Right renal cortex interstitium (tissue), 3 donors: Measurements from ENCODE around the gene FMO1. TPM values are rescaled to one million over a fixed set of nuclear protein-coding genes. Genes with fewer than 3 reads are reported as not detected.
A peak's percentile ranks its signal among the peaks of the same experiment; 100 is the strongest.
"Not testable (repeated sequence)": the region's sequence is repeated elsewhere in the genome, so short reads cannot be mapped to it uniquely, and the experiment has no call there.

Experiments
- DNase-seq, 3 donors: peaks; one replicate each; pipeline ENCODE4 v3.0.0-alpha.2; 2013; ENCODE audit warnings: low read depth in 3 of 3, low spot score in 2 of 3
- polyA plus RNA-seq, 3 donors: library from polyadenylated mRNA; unstranded; fragments of 120-200 nt; gene quantifications; one replicate each; pipeline ENCODE4 v1.2.1, GENCODE V29; 2013; ENCODE audit not compliant: insufficient read length in 3 of 3

FMO1 gene
- polyA plus RNA-seq, 3 donors = 134 to 236 (median 214) TPM

DNA sequence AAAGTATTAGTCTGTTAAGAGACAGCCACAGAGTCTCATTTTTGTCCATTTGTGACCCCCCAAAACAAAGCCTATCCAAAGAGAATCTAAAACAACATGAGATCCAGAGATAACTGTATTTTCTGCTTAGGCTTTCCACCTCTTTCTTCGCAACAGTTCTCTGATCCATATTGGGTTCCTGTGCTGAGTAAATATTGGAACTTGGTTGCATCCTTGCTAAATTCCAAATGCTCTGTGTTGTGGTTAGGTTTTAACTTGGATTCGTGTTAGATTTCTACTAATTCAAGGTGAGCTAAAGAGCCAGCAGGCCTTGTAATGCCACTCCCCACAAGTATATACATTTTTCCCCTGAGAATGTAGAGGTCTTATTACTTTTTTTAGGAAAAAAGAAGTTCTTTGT, 29.2 kb downstream of the FMO1 start:
- no peak for DNase-seq

DNA sequence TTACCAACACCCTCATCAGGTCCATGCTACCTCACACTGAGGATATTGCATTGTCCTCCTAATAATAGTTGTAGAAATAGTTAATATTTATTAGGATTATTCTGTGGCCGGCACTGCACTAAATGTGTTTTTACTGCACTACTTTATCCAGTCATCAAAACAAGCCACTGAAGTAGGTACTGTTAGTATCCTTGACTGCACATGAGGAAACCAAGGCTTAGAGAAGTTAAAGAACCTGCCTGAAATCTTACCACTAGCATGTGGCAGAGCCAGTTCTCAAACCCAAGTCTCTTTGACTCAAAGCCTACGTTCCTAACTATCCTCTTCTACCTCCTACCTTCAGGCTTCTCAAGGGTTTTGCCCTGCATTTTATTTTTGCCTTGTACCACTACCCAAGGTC, 30.9 kb downstream of the FMO1 start:
- no peak for DNase-seq

DNA sequence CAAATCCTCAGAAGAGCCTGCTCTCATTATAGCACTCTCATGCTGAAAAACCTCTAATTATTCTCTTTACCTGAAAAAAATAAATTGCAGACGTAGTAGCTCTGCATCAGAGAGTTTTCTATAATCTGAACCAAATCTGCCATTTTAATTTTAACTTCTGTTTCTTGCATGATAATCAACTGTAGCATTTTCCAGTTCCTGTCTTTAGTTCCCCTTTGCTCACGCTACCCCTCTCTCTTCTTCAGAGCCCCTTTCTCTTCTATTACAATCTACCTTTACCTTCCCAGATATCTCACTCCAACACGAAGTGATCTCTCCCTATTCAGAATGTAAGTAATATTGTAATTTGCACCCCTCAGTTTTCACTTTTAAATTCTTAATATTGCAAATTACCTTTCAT, 31.4 kb downstream of the FMO1 start:
- no peak for DNase-seq

DNA sequence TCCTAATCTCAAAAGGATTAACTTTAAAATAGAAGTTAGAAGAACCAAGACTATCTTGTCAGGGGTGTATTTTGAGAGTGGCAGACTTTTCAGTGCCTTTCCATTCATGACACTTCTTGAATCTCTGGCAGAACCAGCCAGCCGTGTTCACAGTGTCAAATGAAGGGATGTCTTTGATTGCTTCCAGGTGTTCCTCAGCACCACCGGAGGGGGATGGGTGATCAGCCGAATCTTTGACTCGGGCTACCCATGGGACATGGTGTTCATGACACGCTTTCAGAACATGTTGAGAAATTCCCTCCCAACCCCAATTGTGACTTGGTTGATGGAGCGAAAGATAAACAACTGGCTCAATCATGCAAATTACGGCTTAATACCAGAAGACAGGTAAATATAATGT, 32.3 kb downstream of the FMO1 start:
- no peak for DNase-seq

DNA sequence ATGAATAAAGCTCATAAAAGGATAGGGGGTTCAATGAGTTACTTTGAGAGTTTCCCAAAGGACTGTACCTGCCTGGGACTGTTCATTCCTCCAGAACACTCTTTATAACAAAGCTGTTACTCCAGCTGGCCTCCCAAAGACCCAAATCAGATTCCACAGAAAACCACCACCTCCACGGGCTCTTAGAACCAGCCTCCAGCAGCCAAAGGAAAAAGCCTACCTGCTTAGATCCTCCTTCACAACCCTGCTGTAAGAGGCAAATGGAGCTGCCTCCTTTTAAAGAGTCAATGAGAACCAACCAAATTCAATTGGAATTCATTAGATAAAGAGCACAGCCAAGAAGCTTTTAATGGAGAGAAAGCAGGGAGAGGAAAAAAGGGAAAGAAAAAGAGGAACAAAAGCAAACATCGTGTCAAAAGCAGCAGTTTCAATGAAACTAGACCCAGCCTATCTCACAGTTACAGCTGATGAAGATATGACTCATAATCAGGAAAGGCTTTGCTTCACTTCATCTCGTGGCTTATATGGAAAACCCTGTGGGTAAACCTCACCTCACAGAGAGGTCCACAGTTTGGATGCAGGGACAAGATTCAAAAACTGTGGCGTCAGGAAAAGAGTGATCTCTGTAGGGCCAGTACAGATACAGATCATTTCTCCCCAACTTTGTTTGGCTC, 37.9 kb downstream of the FMO1 start:
- no peak for DNase-seq

DNA sequence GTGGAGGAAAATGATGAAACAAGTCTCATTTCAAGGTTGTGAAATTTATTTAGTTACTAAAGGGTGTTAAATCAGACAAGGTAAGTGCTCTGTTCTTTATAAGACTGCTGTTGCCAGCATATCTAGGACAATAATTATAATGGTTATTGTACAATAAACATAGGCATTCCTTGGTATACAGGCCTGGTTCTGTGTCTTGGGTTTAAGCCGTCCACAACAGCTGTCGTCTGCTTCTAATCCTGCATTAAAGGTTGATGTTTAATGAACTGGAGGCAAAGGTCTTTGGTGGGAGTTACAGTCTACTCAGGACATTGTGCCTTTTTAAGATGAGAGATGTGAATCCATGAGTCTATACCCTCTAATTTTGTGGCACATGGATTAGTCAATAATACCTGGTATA, 42.3 kb downstream of the FMO1 start:
- DNase-seq = no peak

DNA sequence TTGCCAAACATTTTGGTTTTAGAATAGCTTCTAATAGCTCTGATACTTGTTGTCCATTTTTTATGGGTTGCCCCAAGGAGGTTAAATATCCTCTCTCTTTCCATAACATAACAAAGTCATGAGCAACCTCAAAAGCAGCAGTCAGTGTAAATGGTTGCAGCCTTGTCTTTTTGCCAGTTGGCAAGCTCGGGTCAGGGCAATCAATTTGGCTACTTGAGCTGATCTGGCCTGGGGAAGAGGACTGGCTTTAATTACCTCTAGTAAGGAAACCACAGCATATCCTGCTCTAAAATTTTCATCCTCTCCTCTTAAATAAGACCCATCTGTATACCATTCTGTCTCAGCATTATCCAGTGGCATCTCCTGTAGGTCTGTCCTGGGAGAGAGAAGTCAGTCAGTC, 44.5 kb downstream of the FMO1 start:
- DNase-seq = no peak

DNA sequence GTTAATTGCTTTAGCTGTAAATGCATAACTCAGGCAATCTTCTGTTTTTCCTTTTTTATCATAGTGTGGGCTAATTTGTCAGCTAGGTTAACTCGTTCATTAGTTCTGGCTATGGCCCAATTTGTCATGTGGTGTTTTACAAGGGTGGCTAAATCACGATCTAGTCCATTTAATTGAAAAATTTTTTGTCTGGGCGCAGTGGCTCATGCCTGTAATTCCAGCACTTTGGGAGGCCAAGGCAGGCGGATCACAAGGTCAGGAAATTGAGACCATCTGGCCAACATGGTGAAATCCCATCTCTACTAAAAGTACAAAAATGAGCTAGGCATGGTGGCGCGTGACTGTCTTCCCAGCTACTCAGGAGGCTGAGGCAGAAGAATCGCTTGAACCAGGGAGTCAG, 47.1 kb downstream of the FMO1 start:
- not testable (repeated sequence) for DNase-seq

DNA sequence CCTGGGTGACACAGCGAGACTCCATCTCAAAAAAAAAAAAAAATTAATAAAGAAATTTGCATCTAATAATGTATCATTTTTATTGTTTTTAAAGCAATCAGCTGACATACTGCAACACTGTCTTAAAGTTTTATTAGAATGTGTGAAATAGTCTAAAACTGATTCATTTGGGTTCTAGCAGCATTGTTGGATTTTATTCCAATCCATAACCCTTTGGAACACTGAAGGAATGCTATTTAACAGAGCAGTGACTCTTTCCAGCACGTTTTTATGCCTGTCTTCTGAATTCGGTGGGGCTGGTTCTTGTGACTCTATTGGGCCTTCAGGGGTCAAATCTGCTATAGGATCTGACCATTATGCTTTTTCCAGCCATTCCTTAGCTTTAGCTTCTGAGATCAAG, 47.5 kb downstream of the FMO1 start:
- DNase-seq = no peak

DNA sequence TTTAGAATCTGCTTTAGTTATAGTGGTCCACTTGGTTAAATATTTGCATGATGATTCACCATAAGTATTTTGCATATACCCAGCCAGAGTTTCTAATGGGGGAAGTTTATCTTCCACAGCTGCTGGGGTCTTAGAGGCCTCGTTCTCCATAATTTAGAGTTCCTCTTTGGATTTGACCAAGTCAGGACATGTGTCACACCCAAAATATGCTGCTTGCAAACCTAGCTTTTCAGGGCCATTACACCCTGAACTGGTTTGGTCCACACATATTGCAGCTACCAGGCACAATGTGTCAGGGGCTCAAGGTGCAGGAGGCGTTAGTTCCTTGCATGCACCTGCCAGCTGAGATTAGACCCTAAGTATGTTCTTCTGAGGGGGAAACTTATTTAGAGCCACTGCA, 48.6 kb downstream of the FMO1 start:
- DNase-seq = no peak

DNA sequence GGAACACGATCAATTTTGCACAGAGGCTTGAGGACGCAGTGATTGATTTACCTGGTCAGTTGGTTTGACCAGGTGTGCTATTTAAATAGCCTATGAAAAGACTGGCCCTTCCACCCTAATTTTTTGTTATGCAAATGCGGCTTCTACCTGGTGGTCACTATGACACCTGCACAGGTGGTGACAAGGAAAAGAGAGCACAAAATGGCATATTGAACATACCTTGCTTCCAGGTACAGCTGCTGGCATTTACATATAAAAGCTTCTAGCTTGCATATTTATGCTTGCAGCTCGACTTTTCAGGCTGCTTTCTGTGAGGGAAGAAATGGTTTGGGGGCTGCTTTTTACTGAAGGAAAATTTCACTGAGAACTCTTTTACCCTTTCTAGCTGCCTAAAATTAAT, 50.4 kb downstream of the FMO1 start:
- no peak for DNase-seq

DNA sequence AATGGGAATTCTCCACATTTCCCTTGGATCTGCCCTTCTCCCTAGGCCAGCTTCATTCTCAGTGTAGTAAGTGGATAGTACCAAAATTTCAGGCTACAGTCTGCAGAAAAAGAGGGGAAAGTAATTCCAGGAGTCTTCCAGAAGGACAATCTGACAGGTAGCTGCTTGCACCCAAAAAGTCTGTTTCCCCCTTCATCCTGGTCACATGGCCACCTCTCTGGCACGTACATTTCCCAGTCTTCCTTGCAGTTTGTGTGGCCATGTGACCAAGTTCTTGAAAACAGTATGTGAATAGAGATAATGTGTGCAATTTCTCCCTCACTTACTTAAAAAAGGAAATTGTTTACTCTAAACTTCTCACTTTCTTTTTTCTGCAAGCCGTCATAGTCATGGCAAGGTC, 51.0 kb downstream of the FMO1 start:
- DNase-seq = no peak

DNA sequence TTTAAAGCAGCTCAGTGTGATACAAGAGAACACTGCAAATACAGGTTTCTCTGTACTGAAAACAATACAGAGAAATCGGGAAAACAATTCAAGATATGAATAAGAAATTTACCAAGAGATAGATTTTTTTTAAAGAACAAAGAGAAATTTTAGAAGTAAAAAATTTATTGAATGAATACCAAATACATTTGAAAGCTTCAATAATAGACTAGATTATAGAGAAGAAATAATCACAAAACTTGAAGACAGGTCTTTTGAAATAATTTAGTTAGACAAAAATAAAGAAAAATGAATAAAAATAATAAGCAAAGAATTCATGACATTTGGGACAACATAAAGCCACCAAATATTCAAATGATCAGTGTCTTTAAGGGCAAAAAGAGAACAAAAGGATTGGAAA, 52.1 kb downstream of the FMO1 start:
- DNase-seq = no peak

DNA sequence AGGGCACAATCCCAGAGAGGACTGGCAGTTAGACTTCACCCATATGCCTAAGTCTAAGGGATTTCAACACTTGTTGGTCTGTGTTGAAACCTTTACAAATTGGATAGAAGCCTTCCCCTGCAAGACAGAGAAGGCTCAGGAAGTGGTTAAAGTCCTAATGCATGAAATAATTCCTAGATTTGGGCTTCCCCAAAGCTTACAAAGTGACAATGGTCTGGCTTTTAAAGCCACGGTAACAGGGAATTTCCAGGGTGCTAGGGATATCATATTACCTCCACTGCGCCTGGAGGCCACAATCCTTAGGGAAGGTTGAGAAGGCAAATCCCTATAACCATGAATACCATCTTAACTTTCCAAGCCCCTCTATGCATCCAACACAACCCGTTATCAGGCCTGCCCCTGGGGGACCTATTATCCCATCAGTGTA, 62.4 kb downstream of the FMO1 start:
- no peak for DNase-seq

DNA sequence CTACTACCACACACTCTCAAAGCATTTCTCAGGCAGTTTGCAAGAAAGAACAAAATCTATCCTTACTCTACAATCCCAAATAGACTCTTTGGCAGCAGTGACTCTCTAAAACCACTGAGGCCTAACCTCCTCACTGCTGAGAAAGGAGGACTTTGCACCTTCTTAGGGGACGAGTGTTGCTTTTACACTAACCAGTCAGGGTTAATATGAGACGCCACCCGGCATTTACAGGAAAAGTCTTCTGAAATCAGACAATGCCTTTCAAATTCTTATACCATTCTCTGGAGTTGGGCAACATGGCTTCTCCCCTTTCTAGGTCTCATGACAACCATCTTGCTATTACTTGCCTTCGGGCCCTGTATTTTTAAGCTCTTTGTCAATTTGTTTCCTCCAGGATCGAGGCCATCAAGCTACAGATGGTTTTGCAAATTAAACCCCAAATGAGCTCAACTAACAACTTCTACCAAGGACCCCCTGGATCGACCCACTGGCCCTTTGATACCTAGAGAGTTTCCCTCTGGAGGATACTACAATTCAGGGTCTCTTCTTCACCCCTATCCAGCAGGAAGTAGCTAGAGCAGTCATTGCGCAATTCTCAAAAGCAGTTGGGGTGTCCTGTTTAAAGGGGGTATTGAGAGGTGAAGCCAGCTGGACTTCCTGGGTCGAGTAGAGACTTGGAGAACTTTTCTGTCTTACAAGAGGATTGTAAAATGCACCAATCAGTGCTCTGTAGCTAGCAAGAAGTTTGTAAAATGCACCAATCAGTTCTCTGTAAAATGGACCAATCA, 63.7 kb downstream of the FMO1 start:
- no peak for DNase-seq

DNA sequence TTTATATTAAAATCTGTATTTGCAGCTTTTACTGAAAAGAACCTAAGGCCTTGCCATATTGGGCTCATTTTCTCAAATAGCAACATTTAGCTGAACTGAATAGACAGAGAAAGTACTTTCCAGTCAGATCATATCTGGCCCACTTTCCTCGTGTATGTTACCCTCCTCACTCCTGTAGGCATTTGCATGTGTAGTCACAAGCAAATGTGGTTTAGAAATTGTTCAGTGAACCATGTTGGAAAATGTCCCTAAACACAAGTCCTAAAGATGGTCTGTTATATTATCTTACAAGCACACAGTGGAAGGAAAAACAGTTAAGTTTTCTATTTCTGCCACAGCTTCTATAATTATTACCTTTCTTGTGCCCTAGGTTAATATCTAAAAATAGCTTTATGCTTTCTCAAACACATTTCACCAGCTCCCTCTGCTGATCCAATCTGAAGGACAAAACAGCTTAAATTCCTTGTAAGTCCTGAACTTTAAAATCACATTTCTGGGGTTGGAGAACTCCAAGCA, 65.1 kb downstream of the FMO1 start:
- no peak for DNase-seq

DNA sequence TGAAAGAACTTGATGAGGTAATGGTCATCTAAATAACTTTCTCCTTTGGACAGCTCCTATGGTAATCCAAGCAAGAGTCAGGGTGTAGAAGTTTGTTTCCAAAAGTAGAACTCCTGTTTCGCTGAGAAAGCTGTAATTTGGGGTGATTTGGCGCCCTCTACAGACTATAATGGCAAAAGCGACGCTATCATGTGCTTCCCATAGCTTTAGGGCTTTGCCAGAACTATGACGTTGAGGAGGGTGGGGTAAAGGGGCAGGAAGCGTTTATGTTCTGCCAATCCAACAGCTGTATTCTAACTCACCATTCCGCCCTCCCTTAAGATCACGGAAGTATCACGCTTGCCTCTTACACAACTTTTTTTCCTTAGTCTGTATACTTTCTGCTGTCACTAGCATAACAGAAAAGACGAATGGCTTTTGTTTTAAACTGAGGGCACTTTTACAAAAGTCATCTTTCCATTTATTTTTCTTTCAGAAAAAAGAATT, 65.6 kb downstream of the FMO1 start, which contains the start of gene FMO4:
Gene FMO4 (plus strand): TSS at position 349 of the 486 bp plus-strand sequence. CDS start 5,643 bp downstream, outside the sequence.
- DNase-seq = peak; percentile 97 to 99 (median 98)

DNA sequence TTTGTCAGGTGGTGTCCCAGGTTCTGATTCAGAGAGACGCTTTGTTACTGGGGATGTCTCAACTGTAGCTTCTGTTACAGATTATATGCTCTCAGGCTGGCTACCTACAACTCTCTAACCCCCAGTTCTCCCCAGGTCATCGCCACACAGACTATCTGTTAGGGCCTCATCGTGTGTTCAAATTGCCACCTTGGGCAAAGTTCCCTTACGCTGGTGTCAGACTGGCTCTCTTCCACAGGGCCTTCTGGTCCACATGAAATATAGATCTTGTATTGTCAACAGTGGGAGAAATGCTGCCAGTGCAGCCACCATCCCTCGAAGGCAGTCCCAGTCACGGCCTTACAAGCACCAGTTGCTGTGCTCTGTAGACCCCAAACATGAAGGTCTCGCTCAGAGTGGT, 81.0 kb downstream of the FMO1 start:
- no peak for DNase-seq

DNA sequence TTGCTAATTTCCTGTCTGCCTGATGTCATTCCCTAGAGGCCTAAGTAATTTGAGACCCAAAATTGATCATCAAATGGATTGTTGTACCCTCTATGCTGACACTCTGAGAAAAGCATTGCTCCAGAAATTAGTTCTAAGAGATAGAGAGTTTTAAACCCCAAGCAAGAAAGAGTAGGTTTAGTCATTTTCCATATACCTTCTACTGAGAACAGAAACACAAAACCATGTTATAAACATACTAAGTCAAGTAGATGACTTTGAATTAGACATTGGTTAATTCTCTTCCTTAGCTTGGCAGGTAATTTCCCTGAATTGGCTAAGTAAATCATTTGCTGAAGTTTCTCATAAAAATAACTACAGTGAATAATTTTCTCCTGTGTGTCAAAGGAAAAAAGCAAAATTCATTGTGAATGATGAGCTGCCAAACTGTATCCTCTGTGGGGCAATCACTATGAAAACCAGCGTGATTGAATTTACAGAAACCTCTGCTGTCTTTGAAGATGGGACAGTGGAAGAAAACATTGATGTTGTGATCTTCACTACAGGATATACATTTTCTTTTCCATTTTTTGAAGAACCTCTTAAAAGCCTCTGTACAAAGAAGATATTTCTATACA, 85.8 kb downstream of the FMO1 start:
- DNase-seq = no peak
